GM20431 (cell line): Measurements from ENCODE around the gene PHETA2.
"Not testable (repeated sequence)": the region's sequence is repeated elsewhere in the genome, so short reads cannot be mapped to it uniquely, and the experiment has no call there.

ENCODE experiments used
- in situ Hi-C: fragments of 300-500 bp; cut with MseI, MboI; formaldehyde crosslinking; loops from one replicate; pipeline ENCODE4 v1.15.0; 2020; ENCODE audit warnings: low sequenced_read_pairs; ENCODE audit not compliant: unreplicated experiment

Gene PHETA2

DNA sequence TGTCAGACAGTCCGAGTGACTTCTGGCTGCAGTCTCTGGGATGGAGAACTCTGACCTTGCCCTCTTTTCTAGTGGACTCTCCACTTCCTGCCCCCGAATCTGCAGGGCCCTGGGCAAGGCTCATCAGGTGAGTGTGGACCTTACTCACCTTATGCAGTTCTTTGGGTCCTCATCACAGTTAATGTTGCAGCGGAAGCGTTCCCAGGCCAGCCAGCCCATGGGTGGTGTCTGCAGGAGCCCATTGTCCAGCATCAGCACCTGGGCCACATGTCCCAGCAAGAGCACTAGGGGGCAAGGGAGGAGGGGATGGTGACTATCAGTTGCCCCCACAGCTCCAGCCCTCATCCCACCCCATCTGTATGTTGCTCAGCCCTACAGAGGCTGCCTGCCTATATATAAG, 5.8 kb upstream of the PHETA2 start:
- in situ Hi-C loops, result no loop called here

DNA sequence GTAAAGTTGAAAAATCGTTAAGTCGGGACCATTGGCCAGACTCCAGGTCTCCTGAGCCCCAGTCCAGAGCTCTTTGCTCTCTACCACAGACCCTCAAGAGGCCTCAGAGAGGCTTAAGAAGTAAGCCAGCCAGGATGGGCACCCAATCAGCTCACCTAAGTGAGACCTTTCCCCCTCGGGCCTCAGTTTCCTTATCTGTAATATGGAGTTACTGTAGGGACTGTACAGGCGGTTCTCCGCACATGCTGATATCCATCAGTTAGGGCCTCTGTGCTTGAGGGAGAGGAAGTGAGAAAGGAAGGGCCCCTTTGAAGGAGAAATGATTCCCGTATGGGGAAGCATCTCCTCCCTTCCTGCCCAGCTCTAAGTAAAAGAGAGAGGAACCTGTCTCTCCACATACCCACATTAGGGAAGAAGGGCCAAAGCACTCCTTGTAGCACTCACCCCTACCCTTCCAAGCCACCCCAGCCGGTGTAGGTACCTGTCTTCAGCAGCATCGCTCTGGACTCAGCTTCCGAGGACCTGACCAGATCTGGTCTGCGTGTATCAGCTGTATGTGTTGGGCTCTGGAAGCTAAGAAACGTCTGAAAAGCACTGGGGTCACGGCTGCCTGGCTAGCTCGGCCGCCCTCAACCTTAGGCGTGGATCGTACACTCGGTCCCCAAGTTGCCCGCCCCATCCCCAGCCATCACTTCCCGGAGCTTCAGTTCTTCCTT, 4.1 kb upstream of the PHETA2 start:
- in situ Hi-C loops, result no loop called here

GRCh38 chr22:42070517-42071422, 3.3 kb upstream of the PHETA2 start, which contains the start of gene NAGA:
Gene NAGA (minus strand): TSS chr22:42070812. CDS start chr22:42070297, 515 bp downstream.
- in situ Hi-C loops, result no loop called here

- in situ Hi-C loops, result not testable (repeated sequence)
Observed at GRCh38 chr22:42071508-42071907, 2.5 kb upstream of the PHETA2 start.

DNA sequence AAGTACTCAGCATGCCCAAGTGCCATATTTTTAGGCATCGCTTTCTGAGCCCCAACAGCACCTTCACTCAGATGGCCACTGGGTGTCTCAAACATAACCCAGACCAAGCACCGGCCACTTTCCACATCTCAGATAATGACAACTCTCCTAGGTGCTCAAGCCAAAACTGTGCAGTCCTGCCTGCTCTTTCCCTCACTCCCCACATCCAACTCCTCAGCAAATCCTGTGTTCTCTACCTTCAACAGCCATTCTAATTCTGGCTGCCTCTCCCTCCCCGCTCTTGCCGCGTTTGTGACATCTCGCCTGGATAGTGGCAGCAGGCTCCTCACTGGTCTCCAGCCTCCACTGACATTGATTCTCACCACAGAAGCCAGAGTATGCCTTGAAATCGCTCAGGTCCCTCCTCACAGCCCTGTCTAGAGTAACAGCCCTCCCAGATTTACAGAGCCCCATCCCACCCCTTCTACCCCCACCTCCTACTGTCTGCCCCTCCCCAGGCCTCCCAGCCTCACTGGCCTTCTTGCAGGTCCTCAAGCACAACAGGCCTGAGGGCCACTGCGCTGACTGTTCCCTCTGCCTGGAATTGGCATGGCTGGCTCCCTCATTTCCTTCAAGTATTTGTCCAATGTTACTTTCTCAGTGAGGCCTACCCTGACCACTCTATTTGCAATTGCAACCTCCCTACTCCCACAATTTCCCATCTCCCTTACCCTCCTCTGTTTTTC, 1.3 kb upstream of the PHETA2 start:
- in situ Hi-C loops, result no loop called here

- in situ Hi-C loops, result no loop called here
Observed at GRCh38 chr22:42073621-42074041, 417 bp upstream of the PHETA2 start.

GRCh38 chr22:42074846-42075676, 1.0 kb downstream of the PHETA2 start:
- in situ Hi-C loops, result no loop called here

DNA sequence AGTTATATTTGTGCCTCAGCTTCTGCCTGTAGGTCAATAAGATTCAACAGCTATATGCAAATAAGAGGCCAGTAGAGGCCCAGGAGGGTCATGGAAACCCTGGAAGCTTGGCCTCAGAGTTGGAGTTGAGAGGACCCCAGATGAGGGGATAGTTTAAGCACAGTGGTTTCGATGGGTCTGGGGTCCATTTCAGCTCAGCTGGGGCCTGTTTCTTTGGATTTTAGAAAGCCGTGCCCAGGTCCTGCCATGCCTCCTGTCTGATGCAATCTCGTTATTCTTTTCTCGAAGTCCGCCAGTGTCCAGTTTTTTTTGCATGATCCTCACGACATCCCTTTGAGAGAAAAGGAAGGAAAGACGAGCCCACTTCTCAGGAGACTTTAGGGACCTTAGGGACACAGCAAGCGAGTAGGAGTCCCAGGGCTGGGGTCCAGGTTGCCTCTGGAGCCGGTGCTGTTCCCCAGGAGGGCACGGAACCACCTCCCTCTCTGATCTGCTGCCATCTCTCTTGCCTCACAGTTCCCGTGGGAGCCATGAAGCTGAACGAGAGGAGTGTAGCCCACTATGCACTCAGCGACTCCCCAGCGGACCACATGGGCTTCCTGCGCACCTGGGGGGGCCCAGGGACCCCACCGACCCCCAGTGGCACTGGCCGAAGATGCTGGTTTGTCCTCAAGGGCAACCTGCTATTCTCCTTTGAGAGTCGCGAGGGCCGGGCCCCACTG, 2.9 kb downstream of the PHETA2 start:
- in situ Hi-C loops, result no loop called here

- in situ Hi-C loops, result no loop called here
Observed at GRCh38 chr22:42077486-42078125, 3.6 kb downstream of the PHETA2 start.

- in situ Hi-C loops, result no loop called here
Observed at GRCh38 chr22:42078469-42079318, 4.6 kb downstream of the PHETA2 start.

DNA sequence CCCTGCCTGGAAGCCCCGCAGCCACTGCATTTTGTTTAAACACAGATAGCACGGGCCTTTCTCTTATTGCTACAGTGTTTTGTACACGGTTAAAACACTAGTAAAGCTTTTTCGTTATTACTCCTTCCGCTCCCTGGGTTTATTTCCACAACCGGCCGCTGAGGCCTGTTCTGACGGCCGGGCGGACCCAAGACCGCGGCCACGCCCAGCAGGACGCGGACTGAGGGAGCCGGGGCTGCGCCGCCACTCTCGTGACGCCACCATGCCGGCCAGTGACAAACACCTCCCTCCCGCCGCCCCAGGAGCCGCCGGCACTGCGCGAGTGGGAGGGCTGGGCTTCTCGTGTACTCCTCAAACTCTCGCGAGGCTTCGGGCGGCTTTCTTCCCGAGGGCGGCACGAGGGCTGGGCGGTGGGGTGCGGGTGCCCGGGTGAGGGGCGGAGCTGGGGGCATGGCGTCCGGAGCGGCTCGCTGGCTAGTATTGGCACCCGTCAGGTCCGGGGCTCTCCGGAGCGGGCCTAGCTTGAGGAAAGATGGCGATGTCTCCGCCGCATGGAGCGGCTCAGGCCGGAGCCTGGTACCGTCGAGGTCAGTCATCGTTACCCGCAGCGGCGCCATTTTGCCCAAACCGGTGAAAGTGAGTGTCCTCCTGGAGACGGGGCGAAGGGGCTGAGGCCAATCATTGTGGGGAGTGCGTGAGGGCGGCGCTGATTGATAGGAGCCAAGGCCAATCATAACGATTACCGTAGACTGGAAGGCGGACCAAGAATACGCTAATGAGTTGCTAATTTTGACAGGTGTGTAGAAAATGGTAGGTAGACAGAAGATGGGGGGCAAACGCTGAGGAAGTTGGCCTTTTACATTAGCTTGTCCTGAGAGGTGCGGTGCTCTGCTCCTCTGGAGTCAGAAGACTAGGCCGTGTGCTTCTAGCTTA, 5.5 kb downstream of the PHETA2 start, which contains the start of gene SMDT1:
Gene SMDT1 (plus strand): TSS at position 382 of the 933 bp plus-strand sequence. CDS start 69 bp downstream, at position 451.
- in situ Hi-C loops, result no loop called here

DNA sequence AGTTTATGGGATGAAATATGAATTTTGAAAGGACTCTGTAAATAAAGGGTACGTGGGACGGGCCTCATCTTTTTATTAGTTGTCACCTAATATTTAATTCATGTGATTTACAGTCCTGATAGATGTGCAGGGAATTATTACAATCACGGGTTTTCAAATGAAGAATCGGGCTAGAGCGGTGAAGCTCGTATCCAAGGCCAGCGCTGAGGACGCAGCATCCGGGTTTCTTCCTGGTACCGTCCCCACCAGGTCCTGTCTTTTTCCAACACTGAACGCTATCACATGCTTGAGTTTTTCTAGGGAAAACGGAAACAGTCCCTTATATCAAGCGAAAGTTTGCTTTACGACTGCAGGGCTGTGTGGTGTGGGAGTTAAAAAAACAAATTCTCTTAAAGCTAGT, 6.2 kb downstream of the PHETA2 start:
- in situ Hi-C loops, result no loop called here

- in situ Hi-C loops, result no loop called here
Observed at GRCh38 chr22:42083119-42083518, 9.1 kb downstream of the PHETA2 start.

GRCh38 chr22:42084874-42085273, 10.8 kb downstream of the PHETA2 start:
- in situ Hi-C loops, result no loop called here

GRCh38 chr22:42086051-42086450, 12.0 kb downstream of the PHETA2 start:
- in situ Hi-C loops, result no loop called here

GRCh38 chr22:42090596-42091454, 16.8 kb downstream of the PHETA2 start, which contains the start of gene NDUFA6:
Gene NDUFA6 (minus strand): TSS chr22:42090772. CDS start chr22:42090744, 28 bp downstream.
- in situ Hi-C loops, result no loop called here
